NCI-H2107 treated with DMSO at 0.1 percent for 48 hours (cell line): ENCODE data around the gene FNDC1.

Source experiments
- DNase-seq: peaks from one replicate; lab custom pipeline; 2025; ENCODE audit not compliant: unreplicated experiment; lab: John Stamatoyannopoulos, UW

FNDC1 gene

GRCh38 chr6:159157431-159157830 is 11.8 kb upstream of the FNDC1 start:
- no peak for DNase-seq

GRCh38 chr6:159161839-159162238 is 7.4 kb upstream of the FNDC1 start:
- no peak for DNase-seq

DNA sequence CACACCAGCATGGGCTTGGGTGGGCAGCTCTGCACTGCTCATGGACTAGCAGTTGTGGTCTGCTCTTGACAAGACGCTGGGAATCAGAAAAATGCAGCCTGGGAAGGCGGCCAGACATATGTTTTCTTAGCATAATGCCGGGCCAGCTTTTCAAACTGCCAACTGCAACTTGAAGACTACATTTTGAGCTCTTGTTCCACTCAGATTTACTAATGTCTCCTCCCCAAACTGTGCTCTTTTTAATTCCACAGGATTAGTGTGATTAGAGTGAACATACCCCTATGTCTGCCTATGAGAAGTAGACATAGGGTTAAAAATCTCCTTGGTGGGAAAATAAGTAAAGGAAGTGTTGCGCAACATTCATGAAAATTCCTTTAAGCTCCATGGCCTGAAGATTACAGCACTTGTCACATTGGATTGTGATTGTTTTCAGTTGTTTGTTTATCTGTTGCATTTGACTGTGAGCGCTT is 5.3 kb upstream of the FNDC1 start:
- no peak for DNase-seq

GRCh38 chr6:159168536-159169192 is 536 bp upstream of the FNDC1 start:
- DNase-seq = no peak

DNA sequence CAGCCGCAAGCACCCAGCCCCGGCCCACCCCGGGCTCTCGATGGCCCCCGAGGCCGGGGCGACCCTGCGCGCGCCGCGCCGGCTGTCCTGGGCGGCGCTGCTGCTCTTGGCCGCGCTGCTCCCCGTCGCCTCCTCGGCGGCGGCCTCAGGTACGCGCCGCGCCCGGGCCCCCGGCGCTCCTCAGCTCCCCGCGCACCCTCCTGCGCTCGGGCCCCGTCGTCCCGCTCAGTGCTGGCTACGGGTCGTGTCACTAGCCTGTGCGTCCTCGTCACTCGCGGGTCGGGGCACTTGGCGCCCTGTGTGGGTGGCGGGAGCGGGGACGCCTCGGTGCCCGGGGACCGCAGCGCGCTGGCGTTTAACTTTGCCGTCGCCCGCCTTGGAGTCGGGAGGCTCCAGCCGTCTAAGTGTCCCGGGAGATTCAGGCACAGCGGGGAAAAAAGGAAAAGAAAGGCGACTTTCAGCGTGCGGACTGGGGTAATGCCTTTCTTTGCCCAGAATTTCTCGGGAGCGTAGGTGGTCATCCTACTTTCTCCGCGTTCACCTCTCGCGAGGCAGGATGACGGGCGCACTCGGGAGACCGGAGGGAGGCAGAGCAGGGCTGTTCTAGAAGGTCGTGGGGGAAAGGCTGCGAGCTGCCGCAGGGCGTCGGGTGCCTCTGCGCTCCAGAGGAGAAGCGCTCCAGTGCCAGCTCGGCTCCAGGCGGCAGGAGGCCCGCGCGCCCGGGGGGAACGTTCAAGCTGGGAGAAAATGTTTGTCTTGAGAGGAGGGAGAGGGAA is 545 bp downstream of the FNDC1 start:
- DNase-seq = no peak

- DNase-seq = no peak
Measured at GRCh38 chr6:159170333-159170672, 1.1 kb downstream of the FNDC1 start.

GRCh38 chr6:159170999-159171712 is 2.0 kb downstream of the FNDC1 start:
- DNase-seq = no peak

- DNase-seq = no peak
Measured at GRCh38 chr6:159172091-159172491, 2.9 kb downstream of the FNDC1 start.

- peak; percentile 25 for DNase-seq
Measured at GRCh38 chr6:159174263-159174969, 5.2 kb downstream of the FNDC1 start.

- no peak for DNase-seq
Measured at GRCh38 chr6:159176913-159177312, 7.7 kb downstream of the FNDC1 start.

DNA sequence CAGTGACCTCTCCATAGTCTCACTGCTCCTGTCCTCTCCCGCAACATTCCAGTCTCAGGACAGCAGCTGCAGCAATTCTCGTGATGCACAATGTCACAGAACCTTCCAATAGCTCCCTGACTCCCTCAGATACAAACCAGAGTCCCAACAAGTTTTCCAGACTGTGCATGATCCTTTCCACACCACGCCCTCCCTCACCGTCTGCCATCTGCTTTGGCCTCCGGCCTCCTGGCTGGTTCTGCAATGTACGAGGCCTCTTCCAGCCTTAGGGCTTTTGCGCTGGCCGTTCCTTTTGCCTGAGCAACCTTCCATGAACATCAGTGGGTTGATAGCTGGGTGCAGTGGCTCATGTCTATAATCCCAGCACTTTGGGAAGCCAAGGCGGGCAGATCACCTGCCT is 9.6 kb downstream of the FNDC1 start:
- DNase-seq = no peak

DNA sequence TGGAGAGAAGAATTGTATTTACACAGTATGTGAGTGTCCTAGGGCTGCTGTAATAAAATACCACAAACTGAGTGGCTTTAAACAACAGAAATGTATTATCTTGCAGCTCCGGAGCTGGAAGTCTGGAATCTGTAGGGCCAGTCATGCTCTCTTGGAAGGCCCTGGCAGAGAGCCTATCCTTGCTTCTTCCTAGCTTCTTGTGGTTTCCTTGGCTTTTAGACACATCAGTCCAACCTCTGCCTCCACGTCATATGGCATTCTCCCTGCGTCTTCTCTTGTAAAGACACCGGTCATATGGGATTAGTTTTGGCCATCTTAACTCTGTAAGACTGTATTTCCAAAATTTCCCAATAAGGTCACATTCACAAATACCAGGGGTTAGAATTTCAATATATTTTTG is 10.8 kb downstream of the FNDC1 start:
- DNase-seq = no peak

DNA sequence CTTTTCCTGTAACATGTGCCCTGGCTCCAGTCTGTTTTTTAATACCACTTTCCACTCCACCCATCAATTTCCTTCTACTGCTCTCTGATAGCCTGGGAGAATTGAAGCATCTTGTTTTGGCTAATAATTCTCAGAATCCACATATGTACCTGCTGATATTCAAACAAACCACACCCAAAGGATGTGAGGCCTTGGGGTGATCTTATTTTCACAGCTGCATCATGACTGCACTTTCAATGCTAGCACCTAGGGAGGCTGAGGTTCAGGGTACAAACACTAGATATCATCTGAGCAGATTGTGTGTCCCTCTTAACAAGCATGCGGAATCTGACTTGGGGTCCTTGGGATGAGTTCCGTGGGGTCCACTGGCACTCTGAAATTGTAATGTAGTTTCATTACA is 12.7 kb downstream of the FNDC1 start:
- no peak for DNase-seq

GRCh38 chr6:159184559-159184958 is 15.4 kb downstream of the FNDC1 start:
- no peak for DNase-seq

GRCh38 chr6:159190460-159190859 is 21.3 kb downstream of the FNDC1 start:
- DNase-seq = no peak

- no peak for DNase-seq
Measured at GRCh38 chr6:159193923-159194322, 24.7 kb downstream of the FNDC1 start.

- DNase-seq = no peak
Measured at GRCh38 chr6:159194421-159194820, 25.2 kb downstream of the FNDC1 start.

DNA sequence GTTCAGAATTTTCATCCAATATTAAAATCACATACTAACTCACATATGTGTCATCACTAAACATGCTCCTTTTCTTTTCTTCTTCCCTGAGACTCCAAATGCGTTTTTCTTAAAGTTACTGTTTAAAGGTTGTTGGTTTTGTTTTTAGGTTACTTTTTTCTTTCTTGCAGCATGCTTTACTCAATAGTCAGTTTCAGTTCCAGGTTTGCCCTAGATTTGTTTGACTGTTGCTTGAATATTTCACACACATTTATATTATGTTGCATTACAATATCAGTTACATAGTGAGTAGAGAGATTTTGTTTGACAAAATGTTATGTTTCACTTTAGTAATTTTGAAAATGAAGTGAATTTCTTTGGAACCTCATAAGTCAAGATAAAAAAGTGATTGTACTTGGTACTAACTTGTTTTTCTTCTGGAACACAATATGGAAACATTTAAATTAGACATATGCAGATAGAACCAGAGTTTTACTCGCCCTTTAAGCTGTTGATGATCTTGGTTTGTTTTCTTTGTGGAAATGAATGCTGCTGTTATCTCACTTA is 27.3 kb downstream of the FNDC1 start:
- DNase-seq = no peak

- no peak for DNase-seq
Measured at GRCh38 chr6:159197251-159197650, 28.1 kb downstream of the FNDC1 start.

DNA sequence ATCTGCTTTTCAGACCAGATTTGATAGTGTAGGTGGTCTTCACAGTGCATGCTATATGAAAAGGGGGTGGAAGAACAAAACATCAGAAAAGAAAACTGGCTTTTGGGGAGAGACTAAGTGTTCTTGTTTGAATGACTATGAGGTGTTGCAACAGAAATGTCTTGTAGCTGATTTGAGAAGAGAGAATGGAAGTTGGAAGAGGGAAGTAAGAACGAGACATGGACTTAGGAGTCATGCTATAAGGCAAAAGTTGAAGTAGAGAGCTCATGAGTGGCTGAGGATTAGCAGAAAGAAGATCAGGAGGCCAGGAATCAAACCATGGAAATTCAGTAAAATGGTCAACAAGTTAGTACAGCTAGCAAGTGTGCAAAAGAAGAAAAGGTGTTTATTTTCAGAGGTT is 32.1 kb downstream of the FNDC1 start:
- DNase-seq = no peak

- DNase-seq = no peak
Measured at GRCh38 chr6:159203304-159204005, 34.3 kb downstream of the FNDC1 start.
